Measurements from ENCODE around the gene JAM3.

DNA sequence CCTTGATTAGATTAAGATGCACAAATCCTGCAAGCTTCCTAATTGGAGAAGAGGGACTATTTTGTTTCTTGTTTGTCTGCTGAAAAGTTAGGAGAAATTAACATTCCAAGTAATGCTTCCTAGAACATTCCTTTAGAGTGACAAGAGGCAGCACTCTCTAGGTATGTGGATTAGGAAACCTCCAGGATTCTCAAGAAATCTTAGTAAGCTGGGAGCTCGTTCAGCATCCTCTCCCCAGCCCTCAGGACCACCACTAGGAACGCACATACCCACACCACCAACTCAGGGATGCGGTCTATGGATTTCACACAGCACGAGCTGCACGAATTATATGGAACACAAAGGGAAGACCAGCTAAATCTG, 102.0 kb downstream of the JAM3 start:
- TF ChIP-seq POLR2A (IDR thresholded peaks at IDR 0.05): no peak
- TF ChIP-seq, protein P1, sequence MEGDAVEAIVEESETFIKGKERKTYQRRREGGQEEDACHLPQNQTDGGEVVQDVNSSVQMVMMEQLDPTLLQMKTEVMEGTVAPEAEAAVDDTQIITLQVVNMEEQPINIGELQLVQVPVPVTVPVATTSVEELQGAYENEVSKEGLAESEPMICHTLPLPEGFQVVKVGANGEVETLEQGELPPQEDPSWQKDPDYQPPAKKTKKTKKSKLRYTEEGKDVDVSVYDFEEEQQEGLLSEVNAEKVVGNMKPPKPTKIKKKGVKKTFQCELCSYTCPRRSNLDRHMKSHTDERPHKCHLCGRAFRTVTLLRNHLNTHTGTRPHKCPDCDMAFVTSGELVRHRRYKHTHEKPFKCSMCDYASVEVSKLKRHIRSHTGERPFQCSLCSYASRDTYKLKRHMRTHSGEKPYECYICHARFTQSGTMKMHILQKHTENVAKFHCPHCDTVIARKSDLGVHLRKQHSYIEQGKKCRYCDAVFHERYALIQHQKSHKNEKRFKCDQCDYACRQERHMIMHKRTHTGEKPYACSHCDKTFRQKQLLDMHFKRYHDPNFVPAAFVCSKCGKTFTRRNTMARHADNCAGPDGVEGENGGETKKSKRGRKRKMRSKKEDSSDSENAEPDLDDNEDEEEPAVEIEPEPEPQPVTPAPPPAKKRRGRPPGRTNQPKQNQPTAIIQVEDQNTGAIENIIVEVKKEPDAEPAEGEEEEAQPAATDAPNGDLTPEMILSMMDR (IDR thresholded peaks at IDR 0.05): no peak
- no peak for TF ChIP-seq POLR2AphosphoS5 (IDR thresholded peaks at IDR 0.05)

Data from breast epithelium (tissue), 3 donors.